SW480 (cell line): ENCODE results near the gene FKBP10.
"Not testable (repeated sequence)": the region's sequence is repeated elsewhere in the genome, so short reads cannot be mapped to it uniquely, and the experiment has no call there.

ENCODE experiments used
- DNase-seq: peaks from one replicate; pipeline ENCODE4 v3.0.0-alpha.2; 2016; ENCODE audit warnings: low spot score

The FKBP10 gene

GRCh38 chr17:41839448-41839847, 26.6 kb downstream of the FKBP10 start:
- DNase-seq, result not testable (repeated sequence)

DNA sequence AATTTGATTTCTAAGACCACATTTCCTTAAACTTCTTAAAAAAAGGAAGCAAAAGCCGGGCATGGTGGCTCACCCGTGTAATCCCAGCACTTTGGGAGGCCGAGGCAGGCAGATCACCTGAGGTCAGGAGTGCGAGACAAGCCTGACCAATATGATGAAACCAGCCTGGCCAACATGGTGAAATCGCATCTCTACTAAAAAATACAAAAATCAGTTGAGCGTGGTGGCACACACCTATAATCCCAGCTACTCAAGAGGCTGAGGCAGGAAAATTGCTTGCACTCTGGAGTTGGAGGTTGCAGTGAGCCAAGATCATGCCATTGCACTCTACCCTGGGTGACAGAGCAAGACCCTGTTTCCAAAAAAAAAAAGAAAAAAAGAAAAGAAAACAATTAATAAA, 28.0 kb downstream of the FKBP10 start:
- DNase-seq, result not testable (repeated sequence)

DNA sequence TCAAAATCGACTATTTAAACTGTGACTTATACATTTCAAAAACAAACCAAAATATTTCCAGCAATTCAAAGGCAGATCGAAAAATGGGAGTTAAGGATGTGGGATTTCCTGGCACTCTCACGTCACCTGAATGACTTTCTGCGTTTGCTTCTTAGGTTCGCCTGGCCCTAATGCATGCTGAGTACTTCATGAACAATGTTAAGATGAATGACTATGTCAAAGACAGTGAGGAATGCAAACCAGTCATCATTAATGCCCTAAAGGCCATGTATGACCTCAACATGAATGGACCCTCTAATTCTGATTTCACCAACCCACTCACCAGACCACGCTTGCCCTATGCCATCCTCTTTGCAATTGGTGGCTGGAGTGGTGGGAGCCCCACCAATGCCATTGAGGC, 32.2 kb downstream of the FKBP10 start:
- DNase-seq, result no peak

GRCh38 chr17:41848788-41849187, 36.0 kb downstream of the FKBP10 start:
- DNase-seq, result no peak

- DNase-seq, result no peak
Observed at GRCh38 chr17:41849251-41849990, 36.6 kb downstream of the FKBP10 start.

DNA sequence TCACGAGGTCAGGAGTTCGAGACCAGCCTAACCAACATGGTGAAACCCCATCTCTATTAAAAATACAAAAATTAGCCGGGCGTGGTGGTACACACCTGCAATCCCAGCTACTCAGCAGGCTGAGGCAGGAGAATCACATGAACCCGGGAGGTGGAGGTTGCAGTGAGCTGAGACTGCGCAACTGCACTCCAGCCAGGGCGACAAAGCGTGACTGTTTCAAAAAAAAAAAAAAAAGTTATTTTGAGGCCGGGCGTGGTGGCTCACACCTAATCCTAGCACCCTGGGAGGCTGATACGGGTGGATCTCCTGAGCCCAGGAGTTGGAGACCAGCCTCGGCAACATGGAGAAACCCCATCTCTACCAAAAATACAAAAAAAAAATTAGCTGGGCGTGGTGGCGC, 38.6 kb downstream of the FKBP10 start:
- DNase-seq, result not testable (repeated sequence)

GRCh38 chr17:41860254-41860931, 47.6 kb downstream of the FKBP10 start:
- DNase-seq, result no peak

GRCh38 chr17:41863074-41863848, 50.5 kb downstream of the FKBP10 start:
- DNase-seq, result no peak

DNA sequence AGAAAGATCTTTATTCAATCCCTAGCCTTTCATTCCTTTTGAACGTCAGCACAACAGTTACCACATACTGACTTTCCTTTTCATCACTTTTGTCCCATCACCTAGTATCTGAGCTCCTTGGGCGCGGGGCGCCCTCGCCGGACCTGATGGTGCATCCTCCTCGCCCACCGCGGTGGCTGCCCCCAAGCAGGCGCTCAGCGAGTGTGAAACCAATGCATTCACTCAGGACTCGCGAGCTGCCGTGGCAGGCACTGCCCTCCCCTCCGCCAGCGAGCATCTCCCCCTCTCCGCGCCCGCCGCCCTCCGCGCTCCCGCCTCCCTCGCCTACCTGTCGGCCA, 51.7 kb downstream of the FKBP10 start:
- peak; percentile 47 for DNase-seq

- peak; percentile 89 for DNase-seq
Observed at GRCh38 chr17:41864836-41865595, 52.2 kb downstream of the FKBP10 start, which contains the start of gene KLHL11. TSS of gene KLHL11 (minus strand) at chr17:41865423. CDS start at chr17:41865370, 53 bp downstream.

GRCh38 chr17:41865596-41865893, 52.7 kb downstream of the FKBP10 start:
- DNase-seq, result no peak

- DNase-seq, result no peak
Observed at GRCh38 chr17:41868568-41868967, 55.8 kb downstream of the FKBP10 start.

DNA sequence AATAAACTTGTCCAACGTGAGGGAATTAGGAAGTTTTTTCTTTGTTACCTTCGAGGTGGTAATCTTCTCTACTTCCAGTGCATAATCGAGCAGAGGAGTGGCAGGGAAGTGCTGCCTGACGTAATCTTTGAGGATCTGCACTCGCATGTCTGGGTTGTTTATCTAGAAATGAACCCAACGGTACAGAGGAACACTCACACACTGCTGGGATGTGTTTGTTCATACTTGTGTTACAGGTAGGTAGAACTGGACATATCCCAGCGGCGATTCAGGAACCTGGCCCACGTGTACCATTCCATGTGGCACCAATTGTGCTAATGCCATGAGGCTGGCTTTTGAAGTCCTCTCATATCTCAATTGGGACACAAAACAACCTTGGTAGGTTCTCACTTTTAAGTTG, 56.6 kb downstream of the FKBP10 start:
- no peak for DNase-seq

DNA sequence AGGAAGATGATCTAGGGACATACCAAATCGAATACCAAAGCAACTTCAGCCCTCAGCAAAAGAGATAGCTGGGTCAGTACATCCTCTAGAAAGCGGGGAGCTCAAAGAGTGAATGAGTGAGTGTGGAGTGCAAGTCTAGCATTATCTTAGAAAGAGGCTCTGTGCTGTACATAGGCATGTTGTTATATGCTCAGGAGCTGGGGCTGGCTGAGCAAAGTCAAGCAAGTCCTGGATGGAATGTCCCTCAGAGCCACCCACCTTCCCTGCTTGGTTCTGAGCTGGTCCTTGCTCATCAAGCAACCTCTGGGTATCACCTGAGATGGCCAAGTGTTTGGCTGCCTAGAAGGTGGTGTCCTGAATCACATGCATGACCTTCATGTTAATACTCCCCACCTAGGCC, 57.3 kb downstream of the FKBP10 start:
- no peak for DNase-seq

DNA sequence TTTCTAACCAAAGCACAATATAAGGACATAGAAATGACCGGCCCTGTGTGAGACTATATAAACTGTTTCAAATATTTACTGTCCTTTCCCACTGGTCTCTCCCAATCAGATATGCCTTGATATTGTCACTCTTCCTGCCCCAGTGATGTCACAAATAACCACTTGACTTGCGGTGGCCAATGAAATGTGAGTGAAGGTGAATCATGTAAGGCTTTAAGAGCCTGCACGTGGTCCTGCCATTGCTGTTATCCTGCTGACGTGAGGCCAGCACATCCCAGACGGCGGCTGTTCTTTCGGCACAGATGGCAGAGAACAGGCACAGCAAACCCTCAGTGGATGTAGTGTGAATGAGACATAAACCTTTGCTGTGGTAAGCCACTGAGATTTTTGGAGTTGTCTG, 57.8 kb downstream of the FKBP10 start:
- DNase-seq, result no peak

DNA sequence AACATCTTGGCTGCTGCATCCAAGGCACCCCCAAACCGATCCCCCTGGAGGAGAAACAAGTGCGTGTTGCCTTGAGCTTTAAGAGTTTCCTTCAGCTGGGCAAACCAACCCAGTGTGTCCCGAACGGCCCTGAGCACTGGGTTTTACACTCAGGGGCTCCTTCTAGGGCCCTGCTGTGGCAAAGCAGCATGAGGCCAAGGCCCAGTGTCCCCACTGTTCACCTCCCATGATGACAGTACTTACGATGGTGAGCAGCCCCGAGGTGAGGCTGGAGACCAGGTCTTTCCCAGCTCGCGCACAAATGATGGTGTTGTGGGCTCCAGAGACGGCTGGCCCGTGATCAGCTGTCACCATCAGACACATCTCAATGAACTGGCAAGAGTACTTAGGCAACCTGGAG, 59.0 kb downstream of the FKBP10 start:
- no peak for DNase-seq
